Adipocyte (in vitro differentiated cells): ENCODE results near the gene PCDHB5.
A peak's percentile ranks its signal among the peaks of the same experiment; 100 is the strongest.
"Not testable (repeated sequence)": the region's sequence is repeated elsewhere in the genome, so short reads cannot be mapped to it uniquely, and the experiment has no call there.

Experiments
- DNase-seq: peaks from one replicate; pipeline ENCODE4 v3.0.0-alpha.2; 2015; ENCODE audit warnings: low read depth
- H3K27me3 ChIP-seq: replicated peaks from 2 replicates; pipeline ENCODE4 v1.7.0; 2013; ENCODE audit warnings: mild to moderate bottlenecking, low read length, moderate library complexity; ENCODE audit not compliant: control insufficient read depth, insufficient read depth
- H3K36me3 ChIP-seq: 2 replicates; pipeline ENCODE4 v1.7.0; 2013; ENCODE audit warnings: low read length, mild to moderate bottlenecking, moderate library complexity; ENCODE audit not compliant: control insufficient read depth, insufficient read depth, severe bottlenecking
- H3K4me1 ChIP-seq: 2 replicates; pipeline ENCODE4 v1.7.0; 2013; ENCODE audit warnings: mild to moderate bottlenecking, low read length, moderate library complexity; ENCODE audit not compliant: control insufficient read depth, insufficient read depth
- H3K4me3 ChIP-seq: 2 replicates; pipeline ENCODE4 v1.7.0; 2013; ENCODE audit warnings: mild to moderate bottlenecking, low read length, moderate library complexity
- H3K9ac ChIP-seq: 2 replicates; pipeline ENCODE4 v1.7.0; 2013; ENCODE audit warnings: mild to moderate bottlenecking, low read length, moderate library complexity
- H3K9me3 ChIP-seq: 2 replicates; pipeline ENCODE4 v1.7.0; 2013; ENCODE audit warnings: mild to moderate bottlenecking, low read length, moderate library complexity; ENCODE audit not compliant: control insufficient read depth

Gene PCDHB5

DNA sequence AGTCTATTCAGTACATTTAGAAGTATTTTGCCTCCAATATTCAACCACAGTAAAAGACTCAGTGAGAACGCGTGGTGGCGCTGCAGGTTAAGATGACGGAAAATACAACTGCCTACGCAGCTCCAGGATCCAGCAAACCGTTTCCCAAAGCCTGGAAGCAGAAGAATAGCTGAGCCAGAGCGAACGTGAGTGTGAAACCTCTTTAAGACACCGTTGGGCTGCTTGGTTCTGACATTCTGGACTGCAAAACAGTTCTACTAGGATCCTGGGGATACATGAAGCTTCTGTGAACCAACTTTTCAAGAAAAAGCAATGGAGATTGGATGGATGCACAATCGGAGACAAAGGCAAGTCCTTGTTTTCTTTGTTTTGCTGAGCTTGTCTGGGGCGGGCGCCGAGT lies 47.2 kb downstream of the PCDHB5 start, which contains the start of gene PCDHB16:
Gene PCDHB16, plus strand, starts transcription at position 140 of the 400 bp plus-strand sequence. Its CDS starts 173 bp downstream, at position 313.
- H3K9me3 ChIP-seq: peaks cover 34% of the 10 kb centered on the region
- peak within 1 kb of the TSS; percentile 78 for H3K4me3 ChIP-seq
- H3K36me3 ChIP-seq: no peaks in the 10 kb centered on the region
- no peaks in the 10 kb centered on the region for H3K4me1 ChIP-seq
- H3K9ac ChIP-seq: peak within 1 kb of the TSS; percentile 64
- peak; percentile 69 for DNase-seq
- H3K27me3 ChIP-seq: peaks cover 4% of the 10 kb centered on the region

- not testable (repeated sequence) for H3K27me3 ChIP-seq, H3K36me3 ChIP-seq, DNase-seq, H3K9ac ChIP-seq, H3K4me1 ChIP-seq
- H3K4me3 ChIP-seq: peak overlapping the region; percentile 23
- H3K9me3 ChIP-seq: peaks cover 26% of the 10 kb centered on the region
Measured at GRCh38 chr5:141184117-141184855, 49.3 kb downstream of the PCDHB5 start.

DNA sequence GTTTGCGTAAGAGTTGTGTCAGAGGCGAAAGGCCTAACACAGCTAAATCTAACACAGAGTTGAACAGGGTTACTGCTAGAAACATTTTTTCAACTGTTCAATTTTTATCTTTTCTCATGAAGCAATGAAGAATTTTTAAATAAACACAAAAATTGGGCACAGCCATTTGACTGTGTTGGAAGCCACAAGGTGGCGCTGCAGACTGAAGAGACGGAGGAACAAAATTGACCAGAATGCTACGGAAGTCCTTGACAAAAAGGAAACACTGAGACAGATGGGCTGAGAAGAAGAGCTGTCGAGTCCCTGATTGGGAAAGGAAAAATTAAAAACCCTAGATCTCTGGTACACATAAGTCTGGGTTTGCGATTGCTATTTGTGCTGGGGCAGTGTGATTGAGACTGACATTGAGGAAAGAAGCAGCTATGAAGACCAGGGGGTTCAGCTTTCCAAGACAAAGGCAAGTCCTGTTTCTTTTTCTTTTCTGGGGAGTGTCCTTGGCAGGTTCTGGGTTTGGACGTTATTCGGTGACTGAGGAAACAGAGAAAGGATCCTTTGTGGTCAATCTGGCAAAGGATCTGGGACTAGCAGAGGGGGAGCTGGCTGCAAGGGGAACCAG lies 52.0 kb downstream of the PCDHB5 start, which contains the start of gene PCDHB9:
Gene PCDHB9, plus strand, starts transcription at position 265 of the 616 bp plus-strand sequence. Its CDS starts 158 bp downstream, at position 423.
- peak within 1 kb of the TSS; percentile 58 for H3K4me3 ChIP-seq
- no peaks in the 10 kb centered on the region for H3K36me3 ChIP-seq
- peaks cover 4% of the 10 kb centered on the region for H3K27me3 ChIP-seq
- peak; percentile 79 for DNase-seq
- peaks cover 36% of the 10 kb centered on the region for H3K9me3 ChIP-seq
- no peaks in the 10 kb centered on the region for H3K4me1 ChIP-seq
- H3K9ac ChIP-seq: no peak within 1 kb of the TSS
